Umbilical cord (tissue), 2 donors: ENCODE results near the gene ANGPTL8. TPM values are rescaled to one million over a fixed set of nuclear protein-coding genes. Genes with fewer than 3 reads are reported as not detected.

ENCODE experiments used
- DNase-seq: peaks from one replicate; pipeline ENCODE4 v3.0.0-alpha.2; 2015; ENCODE audit warnings: low spot score
- total RNA-seq: library from RNA; depleted of rRNA; stranded (reverse); fragments of >200 nt; gene quantifications from one replicate; pipeline ENCODE4 v1.2.3, GENCODE V29; 2014; ENCODE audit warnings: low replicate concordance; ENCODE audit not compliant: insufficient read depth

Gene ANGPTL8
- not detected for total RNA-seq

DNA sequence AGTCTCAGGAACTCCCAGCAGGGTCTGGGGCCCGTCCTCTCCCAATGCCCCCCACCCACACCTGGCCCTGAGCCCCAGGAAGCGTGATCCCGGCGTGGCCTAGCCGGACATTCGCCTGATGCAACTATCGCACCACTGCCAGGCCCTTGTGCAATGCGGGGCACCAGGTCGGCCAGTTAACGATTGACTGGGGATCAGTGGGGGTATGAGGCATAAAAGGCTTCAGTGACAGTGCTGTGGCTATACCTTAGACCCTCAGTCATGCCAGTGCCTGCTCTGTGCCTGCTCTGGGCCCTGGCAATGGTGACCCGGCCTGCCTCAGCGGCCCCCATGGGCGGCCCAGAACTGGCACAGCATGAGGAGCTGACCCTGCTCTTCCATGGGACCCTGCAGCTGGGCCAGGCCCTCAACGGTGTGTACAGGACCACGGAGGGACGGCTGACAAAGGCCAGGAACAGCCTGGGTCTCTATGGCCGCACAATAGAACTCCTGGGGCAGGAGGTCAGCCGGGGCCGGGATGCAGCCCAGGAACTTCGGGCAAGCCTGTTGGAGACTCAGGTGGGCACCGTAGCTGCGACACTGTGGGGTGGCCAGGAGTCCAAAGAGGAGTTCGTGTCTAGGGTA, at the start of gene ANGPTL8:
ANGPTL8 (plus strand) TSS at position 243 of the 624 bp plus-strand sequence; CDS start at position 262, 19 bp downstream.
- DNase-seq = no peak

DNA sequence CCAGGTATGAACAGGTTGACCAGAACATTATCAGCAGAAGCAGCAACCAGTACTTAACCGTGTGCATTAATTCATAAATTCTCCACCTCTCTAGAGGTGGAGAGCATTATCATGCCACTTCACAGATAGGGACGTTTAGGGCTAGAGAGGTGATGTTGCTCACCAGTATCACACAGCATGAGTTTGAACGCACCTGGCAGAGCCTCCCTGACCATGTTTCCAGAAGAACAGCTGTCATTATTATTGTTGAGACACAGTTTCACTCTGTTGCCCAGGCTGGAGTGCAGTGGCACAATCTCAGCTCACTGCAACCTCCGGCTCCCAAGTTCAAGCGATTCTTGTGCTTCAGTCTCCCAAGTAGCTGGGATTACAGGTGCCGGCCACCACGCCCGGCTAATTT, 48.9 kb upstream of the ANGPTL8 start:
- no peak for DNase-seq

DNA sequence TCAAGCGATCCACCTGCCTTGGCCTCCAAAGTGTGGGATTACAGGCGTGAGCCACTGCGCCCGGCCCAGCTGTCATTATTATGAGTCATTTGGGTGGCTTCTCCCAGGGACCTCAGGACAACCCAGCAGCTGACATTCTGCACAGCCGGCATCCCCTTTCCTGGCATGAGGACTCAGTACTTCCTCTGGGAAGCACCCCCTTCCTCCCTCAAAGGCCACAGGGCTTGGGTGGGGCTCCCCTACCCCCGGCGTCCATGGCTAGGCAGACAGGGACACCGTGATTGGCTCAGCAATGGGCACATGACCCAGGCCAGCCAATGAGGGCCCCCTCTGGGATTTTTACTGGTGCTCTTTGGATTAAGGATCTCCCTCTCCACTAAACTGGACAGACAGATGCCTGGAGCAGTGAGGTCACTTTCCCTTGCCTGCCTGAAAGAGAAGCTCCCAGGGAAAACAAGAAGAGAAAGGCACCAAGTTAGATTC, 48.1 kb upstream of the ANGPTL8 start:
- DNase-seq = peak; percentile 61

DNA sequence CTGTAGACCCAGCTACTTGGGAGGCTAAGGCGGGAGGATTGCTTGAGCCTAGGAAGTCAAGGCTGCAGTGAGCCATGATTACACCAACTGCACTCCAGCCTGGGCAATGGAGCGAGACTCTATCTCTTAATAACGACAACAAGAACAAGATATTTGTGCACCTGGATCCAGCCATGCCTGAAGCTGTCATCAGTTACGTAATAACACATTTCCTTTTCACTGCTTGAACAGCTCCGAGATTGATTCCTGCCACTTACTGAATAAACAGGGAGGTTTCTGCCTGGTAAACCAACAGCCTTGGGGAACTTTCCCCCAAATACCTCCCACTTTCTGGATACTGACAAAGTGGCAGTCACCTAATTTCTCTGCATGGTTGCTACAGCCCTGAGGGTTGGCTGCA, 47.5 kb upstream of the ANGPTL8 start:
- no peak for DNase-seq

DNA sequence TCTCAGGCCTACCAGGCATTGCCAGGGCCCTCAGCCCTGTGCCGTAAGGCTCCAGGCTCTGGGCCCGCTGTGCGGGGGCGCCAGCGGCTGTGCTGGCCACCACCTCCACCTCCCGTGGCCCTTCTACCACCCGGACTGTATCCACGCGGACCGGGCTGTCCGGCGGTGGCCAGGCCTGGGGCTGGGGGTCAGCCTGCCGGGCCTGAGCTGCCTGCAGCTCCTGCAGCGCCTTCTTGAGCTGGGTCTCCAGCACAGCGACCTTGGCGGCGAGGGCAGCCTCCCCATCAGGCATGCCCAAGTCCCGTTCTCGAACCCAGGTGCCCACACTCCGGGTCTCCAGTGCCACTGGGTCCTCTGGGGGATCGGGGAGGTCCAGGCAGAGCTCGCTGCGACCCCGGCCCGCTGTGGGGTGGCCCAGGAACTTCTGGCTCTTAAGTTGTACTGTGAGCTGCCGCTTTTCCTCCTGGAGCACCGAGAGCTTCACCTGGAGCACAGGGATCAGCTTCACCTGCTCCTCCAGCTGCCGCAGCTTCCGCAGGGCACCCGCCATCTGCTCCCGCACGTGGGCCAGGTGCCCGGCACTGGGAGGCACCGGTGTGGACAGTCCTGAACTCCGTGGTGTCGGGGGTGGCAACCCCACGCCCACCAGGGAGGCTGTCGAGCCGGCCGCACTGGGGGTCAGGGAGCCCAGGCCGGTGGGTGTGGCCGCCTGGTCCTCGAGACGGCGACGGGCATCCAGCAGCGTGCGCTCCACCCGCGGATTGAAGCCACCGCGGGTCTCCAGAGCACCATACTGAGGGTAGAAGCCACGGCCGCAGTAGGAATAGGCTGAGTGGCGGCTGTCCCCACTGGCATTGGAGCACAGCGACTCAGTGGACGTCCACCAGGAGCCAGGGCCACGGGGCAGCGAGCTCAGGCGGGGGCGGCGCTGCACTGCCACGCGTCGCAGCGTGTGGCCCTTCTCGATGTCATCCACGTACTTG, 46.2 kb upstream of the ANGPTL8 start:
- no peak for DNase-seq

GRCh38 chr19:11194173-11194572, 45.2 kb upstream of the ANGPTL8 start:
- no peak for DNase-seq

- peak; percentile 77 for DNase-seq
Measured at GRCh38 chr19:11194656-11195558, 44.5 kb upstream of the ANGPTL8 start.

- DNase-seq = no peak
Measured at GRCh38 chr19:11195681-11196080, 43.7 kb upstream of the ANGPTL8 start.

DNA sequence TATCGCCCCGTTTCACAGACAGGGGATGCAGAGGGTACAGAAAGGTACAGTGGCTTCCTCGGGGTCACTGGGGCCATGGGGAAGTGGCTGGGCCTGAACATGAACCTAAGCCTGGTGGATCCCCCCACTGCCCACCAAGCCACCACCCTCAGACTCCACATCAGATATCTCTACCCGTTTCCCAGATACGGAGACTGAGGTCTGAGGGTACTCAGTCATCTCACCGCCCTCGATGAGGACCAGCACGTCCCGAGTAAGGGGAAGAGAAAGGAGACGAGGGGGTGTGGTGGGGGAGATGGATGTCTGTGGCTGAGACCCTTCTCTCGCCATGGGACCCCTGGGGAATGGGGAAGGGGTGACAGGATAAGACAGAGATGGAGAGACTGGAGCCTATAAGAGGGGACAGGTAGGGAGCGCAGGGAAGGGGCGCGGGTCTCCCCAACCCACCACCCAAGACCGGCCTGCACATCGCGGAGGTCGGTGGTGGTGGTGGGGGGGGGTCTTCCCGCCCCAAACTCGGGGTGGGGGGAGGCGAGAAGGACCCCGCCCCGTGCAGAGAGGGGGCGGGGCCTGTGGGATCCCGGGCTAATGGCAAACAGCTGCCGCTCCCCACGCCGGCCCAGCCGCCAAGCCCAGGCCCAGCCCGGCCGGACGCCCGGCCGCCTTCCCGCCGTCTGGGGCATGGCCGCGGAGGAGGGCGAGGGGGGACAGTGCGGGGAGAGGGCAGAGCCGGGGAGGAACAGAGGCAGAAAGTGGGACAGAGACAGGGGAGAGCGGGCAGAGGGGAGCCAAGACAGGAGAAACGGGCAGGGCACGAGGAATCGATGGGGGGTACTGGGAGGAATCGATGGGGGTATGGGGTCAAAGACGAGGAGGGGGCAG, 42.8 kb upstream of the ANGPTL8 start:
- peak; percentile 52 for DNase-seq

DNA sequence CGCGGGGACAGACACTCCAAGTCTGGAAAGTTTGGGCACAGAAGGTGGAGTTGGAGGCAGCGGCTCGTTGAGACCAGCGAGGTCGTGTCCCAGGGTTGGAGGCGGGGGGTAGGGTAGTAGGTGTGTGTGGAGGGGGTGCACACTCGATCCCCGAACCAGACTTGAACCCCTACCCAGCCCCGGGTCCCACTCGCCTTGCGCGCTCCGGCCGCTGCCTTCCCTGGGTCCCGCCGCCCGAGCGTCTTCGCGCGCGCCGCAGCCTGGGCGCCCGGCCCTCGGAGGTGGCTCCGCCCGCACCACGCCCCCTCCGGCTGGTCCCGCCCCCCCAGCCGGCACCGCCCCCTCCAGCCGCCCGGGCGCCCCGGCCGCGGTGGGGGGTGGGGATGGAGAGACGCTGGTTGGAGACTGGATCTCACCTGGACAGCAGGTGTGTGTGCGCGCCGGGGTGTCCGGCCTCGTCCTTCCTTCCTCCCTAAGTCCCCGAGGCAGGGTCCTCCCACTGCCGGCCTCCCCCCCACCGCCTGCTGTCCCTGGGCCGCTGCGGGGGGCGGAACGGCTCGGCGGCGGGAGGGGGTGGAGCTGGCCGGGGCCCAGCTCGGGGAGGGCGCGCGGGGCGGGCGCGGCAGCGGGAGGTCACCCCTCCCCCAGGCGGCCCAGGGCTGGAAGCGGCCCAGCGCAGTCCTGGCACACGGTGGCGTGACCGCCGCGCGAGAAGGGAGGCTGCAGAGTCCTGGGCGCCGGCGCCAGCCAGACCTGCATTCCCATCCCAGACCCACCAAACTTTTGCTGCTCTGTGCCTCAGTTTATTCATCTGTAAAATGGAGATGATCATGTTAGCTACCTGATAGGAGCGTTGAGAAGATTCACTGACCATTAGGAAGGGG, 41.9 kb upstream of the ANGPTL8 start, which contains the start of gene KANK2:
KANK2 (minus strand) TSS at position 255 of the 884 bp plus-strand sequence. CDS start 3,034 bp downstream, outside the sequence.
- DNase-seq = peak; percentile 83

DNA sequence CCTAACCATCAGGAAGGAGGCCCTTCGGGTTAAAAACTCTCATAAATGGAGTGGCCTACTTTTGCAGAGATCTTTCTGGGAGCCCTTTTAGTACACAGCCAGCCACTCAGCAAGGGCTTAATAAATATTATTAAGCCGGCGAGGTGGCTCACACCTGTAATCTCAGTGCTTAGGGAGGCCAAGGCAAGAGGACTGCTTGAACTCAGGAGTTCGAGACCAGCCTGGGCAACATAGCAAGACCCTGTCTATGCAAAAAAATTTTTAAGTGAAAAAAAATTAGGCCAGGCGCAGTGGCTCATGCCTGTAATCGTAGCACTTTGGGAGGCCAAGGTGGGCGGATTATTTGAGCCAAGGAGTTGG, 41.3 kb upstream of the ANGPTL8 start:
- DNase-seq = no peak

DNA sequence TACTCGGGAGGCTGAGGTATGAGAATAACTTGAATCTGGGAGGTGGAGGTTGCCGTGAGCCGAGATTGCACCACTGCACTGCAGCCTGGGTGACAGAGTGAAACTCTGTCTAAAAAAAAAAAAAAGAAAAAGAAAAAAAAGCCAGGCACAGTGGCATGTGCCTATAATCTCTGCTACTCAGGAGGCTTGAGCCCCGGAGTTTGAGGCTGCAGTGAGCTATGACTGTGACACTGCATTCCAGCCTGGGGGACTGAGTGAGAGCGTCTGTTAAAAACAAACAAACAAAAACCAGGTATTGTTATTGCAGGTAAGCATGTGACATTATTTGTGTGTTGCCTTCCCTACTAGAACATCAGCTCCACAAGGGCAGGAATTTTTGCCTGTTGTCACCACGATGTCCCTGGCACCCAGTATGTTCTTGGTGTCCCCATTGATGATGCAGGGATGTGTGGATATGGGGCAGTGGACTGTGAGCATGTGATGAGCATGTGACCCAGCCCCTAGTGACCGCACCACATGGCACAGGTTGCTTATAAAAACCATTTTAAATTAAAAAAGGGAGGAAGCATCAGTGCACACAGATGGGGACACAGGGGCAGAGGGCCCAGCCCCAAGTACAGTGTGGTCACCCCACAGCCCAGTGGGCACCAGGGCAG, 40.5 kb upstream of the ANGPTL8 start:
- DNase-seq = no peak

- no peak for DNase-seq
Measured at GRCh38 chr19:11199517-11199916, 39.9 kb upstream of the ANGPTL8 start.

GRCh38 chr19:11200015-11200574, 39.3 kb upstream of the ANGPTL8 start:
- DNase-seq = no peak

- DNase-seq = no peak
Measured at GRCh38 chr19:11200931-11201330, 38.5 kb upstream of the ANGPTL8 start.

DNA sequence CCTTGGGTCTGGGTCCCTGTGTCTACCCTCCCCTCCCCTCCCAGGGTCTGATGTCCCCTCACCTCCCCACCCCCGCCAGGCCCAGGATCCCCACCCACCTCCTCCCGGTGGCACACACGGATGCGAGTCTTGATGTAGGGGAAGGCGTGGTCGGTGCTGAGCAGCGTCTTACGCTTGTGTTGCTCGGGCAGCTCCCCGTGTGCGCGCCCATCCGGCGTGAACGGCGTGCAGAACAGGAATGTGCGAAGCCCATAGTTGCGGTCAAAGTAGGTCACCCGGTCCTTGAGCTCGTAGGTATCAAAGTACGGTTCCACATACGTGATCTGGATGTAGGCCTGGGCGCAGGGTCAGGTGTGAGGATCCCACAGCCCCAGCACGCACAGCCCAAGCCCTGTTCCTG, 37.6 kb upstream of the ANGPTL8 start:
- DNase-seq = no peak

- DNase-seq = no peak
Measured at GRCh38 chr19:11202488-11203193, 36.8 kb upstream of the ANGPTL8 start.
